ENCODE data around the gene NTRK2. TPM values are rescaled to one million over a fixed set of nuclear protein-coding genes. Genes with fewer than 3 reads are reported as not detected.

The NTRK2 gene
- total and polyA plus RNA-seq, 10 of the 15 experiments (the other 5 are each of a cell fraction or from before 2014, with no cell fraction given): 0.42 to 4.6 (median 0.65) TPM

GRCh38 chr9:84652496-84653120 lies 16.9 kb upstream of the NTRK2 start:
- in situ Hi-C loops (cut with MboI) (no loop called here), intact Hi-C loops (cut with micrococcal nuclease; ENCODE audit: unreplicated experiment) (loop anchor here (5.0 kb wide), 1 partner anchor 490 kb away; no protein-coding TSS in a partner anchor)
- no peak overlapping the region for H3K4me3 ChIP-seq
- TF ChIP-seq IRF5 (IDR thresholded peaks at IDR 0.05; ENCODE audit: borderline replicate concordance) (no peak), CEBPZ (IDR thresholded peaks at IDR 0.05; ENCODE audit: low read depth, low read length) (no peak), RAD21 (IDR thresholded peaks at IDR 0.05; ENCODE audit: insufficient read depth, low read depth, low read length) (0 out of 2 replicates have a peak, but pooled peaks have one; percentile 24), CTCF (IDR thresholded peaks at IDR 0.05 in 2 of 3, conservative IDR thresholded peaks at IDR 0.05 in 1 of 3; ENCODE audit: control insufficient read depth in 2 of 3, extremely low read depth in 1 of 3, insufficient read depth in 1 of 3, low read depth in 3 of 3, low read length in 3 of 3) (peak in 1 of 3 experiments; percentile 26; a peak in 1 of 6 replicates), ZNF274 (IDR thresholded peaks at IDR 0.05; ENCODE audit: insufficient read depth, insufficient read length) (no peak), E2F4 (IDR thresholded peaks at IDR 0.05; ENCODE audit: low read depth, low read length) (no peak), SMC3 (IDR thresholded peaks at IDR 0.05; ENCODE audit: borderline replicate concordance, low read length) (peak; percentile 34; the same call in 1 of the 2 replicates), IKZF2 (IDR thresholded peaks at IDR 0.05) (no peak)
- no peaks in the 10 kb centered on the region for H3K4me1 ChIP-seq (ENCODE audit: control insufficient read depth, insufficient read depth, low read length)
- no TSS peak for BruUV-seq (replicated peaks)
- no peak overlapping the region for H3K4me2 ChIP-seq (ENCODE audit: control insufficient read depth, insufficient read depth)
- 14% methylated on average over 4 of the region's 4 CpGs for WGBS (ENCODE audit: insufficient coverage, insufficient replicate concordance, low lambda C conversion rate, missing lambda C conversion rate)
- H3K9ac ChIP-seq (ENCODE audit: control insufficient read depth, insufficient read depth, low read length): no peak overlapping the region
- no peaks in the 10 kb centered on the region for H3K79me2 ChIP-seq (ENCODE audit: control insufficient read depth, insufficient read depth, low read length)
- ATAC-seq (no peak), DNase-seq (ENCODE audit: low read depth, low spot score) (no peak), FAIRE-seq (no peak)
- H3K27me3 ChIP-seq (replicated peaks in 1 of 2; ENCODE audit: control insufficient read depth in 2 of 2, insufficient read depth in 2 of 2, low read length in 1 of 2): 0 out of 4 replicates have a peak, but pooled peaks cover 0 to 3% of the 10 kb centered on the region in 2 experiments
- no peaks in the 10 kb centered on the region for H4K20me1 ChIP-seq (ENCODE audit: control insufficient read depth, insufficient read depth)
- no peaks in the 10 kb centered on the region for H3K9me3 ChIP-seq (replicated peaks; ENCODE audit: control insufficient read depth, insufficient read depth, low read length)
- H3K27ac ChIP-seq (ENCODE audit: control insufficient read depth, insufficient read depth): no peak overlapping the region
- no peak overlapping the region; the same call in 1 of the 2 replicates for H2AFZ ChIP-seq (ENCODE audit: control insufficient read depth, low read depth, low read length)
- no peaks in the 10 kb centered on the region for H3K36me3 ChIP-seq (ENCODE audit: control insufficient read depth in 2 of 2, insufficient read depth in 2 of 2, low read length in 1 of 2)
- ChIA-PET RAD21 (ENCODE audit: unreplicated experiment) (interaction anchor here (1.0 to 1.5 kb wide), 3 partner anchors 42 to 255 kb away, joined by 4 to 6 read pairs (median 5); no protein-coding TSS in a partner anchor), POLR2A (no interaction called here), CTCF (interaction anchor here (1.0 to 1.6 kb wide), 7 partner anchors 12 to 606 kb away, joined by 3 to 7 read pairs (median 4); no protein-coding TSS in a partner anchor), SMC1A (ENCODE audit: uncharacterized antibody, unreplicated experiment) (interaction anchor here (1.6 to 3.2 kb wide), 2 partner anchors 45 to 128 kb away, joined by 3 to 17 read pairs; no protein-coding TSS in a partner anchor)
